CD4-positive, alpha-beta memory T cell (primary cell): Measurements from ENCODE around the gene DDX41. TPM values are rescaled to one million over a fixed set of nuclear protein-coding genes. Genes with fewer than 3 reads are reported as not detected.

Source experiments
- CTCF ChIA-PET: fragments of 350-600 bp; sonication (Branson Sonifier 250); formaldehyde crosslinking; loops from one replicate; lab custom pipeline; 2021; ENCODE audit warnings: inconsistent platforms; ENCODE audit not compliant: partially characterized antibody; lab: Charles Lee
- POLR2A ChIA-PET: fragments of 350-600 bp; sonication (Branson Sonifier 250); formaldehyde crosslinking; loops from one replicate; lab custom pipeline; 2021; ENCODE audit not compliant: partially characterized antibody; lab: Charles Lee
- DNase-seq, 5 donors: peaks; one replicate each; pipeline versions ENCODE4 v3.0.0 to v3.0.0-alpha.2; 2020 to 2022; ENCODE audit warnings: mixed read lengths in 1 of 5
- H3K27ac ChIP-seq: one replicate; pipeline ENCODE4 v1.7.0; 2013; ENCODE audit warnings: low read depth, low read length
- H3K27me3 ChIP-seq: 2 replicates; pipeline ENCODE4 v1.7.0; 2013; ENCODE audit warnings: mild to moderate bottlenecking, low read length, moderate library complexity; ENCODE audit not compliant: insufficient read depth
- H3K36me3 ChIP-seq: 2 replicates; pipeline ENCODE4 v1.7.0; 2013; ENCODE audit warnings: mild to moderate bottlenecking, low read length, moderate library complexity; ENCODE audit not compliant: insufficient read depth
- H3K4me1 ChIP-seq: 2 replicates; pipeline ENCODE4 v1.7.0; 2013; ENCODE audit warnings: mild to moderate bottlenecking, low read length, moderate library complexity; ENCODE audit not compliant: insufficient read depth
- H3K4me3 ChIP-seq, 2 donors: one replicate each; pipeline ENCODE4 v1.7.0; 2013; ENCODE audit warnings: low read length in 2 of 2, mild to moderate bottlenecking in 1 of 2
- H3K9me3 ChIP-seq, 2 donors: one replicate each; pipeline ENCODE4 v1.7.0; 2013; ENCODE audit warnings: low read length in 2 of 2, control low read depth in 1 of 2; ENCODE audit not compliant: control insufficient read depth in 1 of 2
- H3K27ac Mint-ChIP-seq, 7 donors: one replicate each; pipeline ENCODE4 v1.8.0; 2020 to 2021; ENCODE audit warnings: mixed read lengths in 7 of 7, mild to moderate bottlenecking in 6 of 7, inconsistent platforms in 3 of 7, moderate library complexity in 3 of 7
- H3K27me3 Mint-ChIP-seq, 2 donors: one replicate each; pipeline ENCODE4 v1.8.0; 2020 to 2021; ENCODE audit warnings: mixed read lengths in 2 of 2
- H3K36me3 Mint-ChIP-seq, 2 donors: one replicate each; pipeline ENCODE4 v1.8.0; 2020 to 2021; ENCODE audit warnings: mixed read lengths in 2 of 2, inconsistent platforms in 1 of 2, mild to moderate bottlenecking in 1 of 2
- H3K4me1 Mint-ChIP-seq, 4 donors: one replicate each; pipeline ENCODE4 v1.8.0; 2020 to 2021; ENCODE audit warnings: mixed read lengths in 4 of 4, mild to moderate bottlenecking in 1 of 4
- H3K4me3 Mint-ChIP-seq, 8 donors: one replicate each; pipeline ENCODE4 v1.8.0; 2020 to 2021; ENCODE audit warnings: mixed read lengths in 8 of 8, mild to moderate bottlenecking in 7 of 8, moderate library complexity in 6 of 8, inconsistent platforms in 3 of 8
- H3K9me3 Mint-ChIP-seq, 8 donors: one replicate each; pipeline ENCODE4 v1.8.0; 2020 to 2021; ENCODE audit warnings: mixed read lengths in 8 of 8, mild to moderate bottlenecking in 5 of 8, inconsistent platforms in 3 of 8, moderate library complexity in 1 of 8
- intact Hi-C: fragments of 100-400 bp; cut with micrococcal nuclease; formaldehyde crosslinking; loops from one replicate; pipeline ENCODE4 v1.15.1; 2023
- polyA plus RNA-seq, 2 donors: library from polyadenylated mRNA; unstranded; fragments of 300-500 nt; fragmentation: Illumina TruSeq; gene quantifications; one replicate each; pipeline ENCODE4 v1.2.3, GENCODE V29; 2021
- total RNA-seq, 2 experiments: library from RNA; stranded (reverse); gene quantifications; one replicate each; pipeline ENCODE4 v1.2.3, GENCODE V29; 2021

The DDX41 gene
- total and polyA plus RNA-seq, 4 experiments from 2014 or later: 47.6 to 80.3 (median 62.0) TPM

DNA sequence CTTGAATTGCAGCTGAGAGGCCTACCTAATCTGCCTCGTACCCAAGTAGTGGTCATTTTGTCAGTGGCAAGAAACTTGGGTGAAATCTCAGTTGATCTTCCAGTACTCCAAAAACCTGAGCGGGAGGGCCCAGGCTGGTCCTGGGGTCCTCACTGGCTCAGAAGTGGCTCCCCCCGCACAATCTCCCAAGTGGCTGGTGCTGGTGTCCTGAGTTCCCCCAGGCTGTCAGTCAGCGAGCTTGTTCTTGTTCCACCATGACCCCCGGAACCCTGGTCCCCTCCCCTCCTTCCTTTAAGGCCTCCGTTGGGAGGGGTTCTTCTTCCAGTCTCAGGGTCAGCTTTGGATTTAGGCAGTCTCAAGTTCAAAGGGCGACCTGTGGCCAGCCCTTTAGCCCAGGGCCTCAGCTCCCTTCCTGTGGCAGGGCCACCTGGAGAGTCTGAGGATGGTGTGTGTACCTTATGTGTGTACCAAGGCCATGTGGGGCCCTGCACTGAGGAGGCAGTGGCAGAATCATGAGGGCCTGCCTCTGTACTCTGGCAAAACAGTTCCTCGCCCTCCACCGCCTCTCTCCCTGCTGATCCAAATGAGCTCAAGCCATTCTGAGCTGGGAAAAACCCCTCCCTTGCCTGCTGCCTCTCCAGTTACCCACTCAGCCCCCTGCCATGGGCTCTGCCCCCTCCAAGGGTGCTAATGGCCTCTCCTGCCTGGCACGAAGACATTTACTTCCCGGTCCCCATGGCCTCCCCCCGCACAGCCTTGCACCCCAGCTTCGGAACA lies 38.9 kb downstream of the DDX41 start:
- H3K9me3 ChIP-seq: no peaks in the 10 kb centered on the region
- Mint-ChIP-seq H3K27me3 (peaks cover 0 to 5% of the 10 kb centered on the region in 2 donors), H3K27ac (no peak overlapping the region), H3K4me3 (no peak overlapping the region), H3K9me3 (no peaks in the 10 kb centered on the region), H3K4me1 (peaks cover 2 to 33% (median 8%) of the 10 kb centered on the region in 4 donors), H3K36me3 (no peaks in the 10 kb centered on the region)
- H3K4me1 ChIP-seq: no peaks in the 10 kb centered on the region
- no peak overlapping the region for H3K27ac ChIP-seq
- no peak for DNase-seq
- CTCF ChIA-PET: interaction anchor here (0.8 to 1.7 kb wide), 6 partner anchors 15 to 87 kb away, joined by 3 to 5 read pairs (median 4); no protein-coding TSS in a partner anchor
- no peaks in the 10 kb centered on the region for H3K27me3 ChIP-seq
- POLR2A ChIA-PET: interaction anchor here (1.0 kb wide), 1 partner anchor 22 kb away, joined by 3 read pairs; no protein-coding TSS in a partner anchor
- no peak overlapping the region for H3K4me3 ChIP-seq
- H3K36me3 ChIP-seq: no peaks in the 10 kb centered on the region
- intact Hi-C loops: no loop called here

DNA sequence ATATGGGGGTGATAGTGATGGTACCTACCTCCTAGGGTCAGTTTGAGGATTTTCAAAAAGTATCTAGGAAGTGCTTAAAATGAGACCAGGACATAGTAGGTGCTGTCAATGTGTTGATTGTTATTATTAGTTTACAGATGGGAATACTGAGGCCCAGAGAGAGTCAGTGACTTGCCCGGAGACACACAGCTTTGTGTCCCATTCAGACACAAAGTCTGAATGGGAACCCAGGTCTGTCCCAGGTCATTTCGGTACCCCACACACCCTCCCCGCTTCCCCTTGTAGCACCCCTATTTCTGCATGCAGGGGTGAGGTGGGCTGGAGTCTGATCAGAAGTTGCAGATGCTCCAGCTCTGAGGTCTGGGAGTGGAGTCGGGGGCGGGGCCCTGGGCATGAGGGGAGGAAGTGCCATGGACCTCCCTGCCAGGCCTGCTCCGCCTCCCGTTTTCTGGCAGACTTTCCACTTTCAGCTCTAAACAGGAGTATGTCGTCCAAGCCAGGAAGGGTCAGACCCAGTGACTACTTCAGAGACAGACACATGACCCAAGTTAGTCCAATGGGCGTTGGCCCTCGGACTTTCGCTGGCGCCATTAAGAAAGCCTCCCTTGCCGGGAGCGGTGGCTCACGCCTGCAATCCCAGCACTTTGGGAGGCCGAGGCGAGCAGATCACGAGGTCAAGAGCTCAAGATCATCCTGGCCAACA lies 40.1 kb downstream of the DDX41 start:
- CTCF ChIA-PET: interaction anchor here (0.9 to 1.7 kb wide), 5 partner anchors 21 to 167 kb away, joined by 3 to 6 read pairs (median 5); partner anchors contain the start of gene PDLIM7

DNA sequence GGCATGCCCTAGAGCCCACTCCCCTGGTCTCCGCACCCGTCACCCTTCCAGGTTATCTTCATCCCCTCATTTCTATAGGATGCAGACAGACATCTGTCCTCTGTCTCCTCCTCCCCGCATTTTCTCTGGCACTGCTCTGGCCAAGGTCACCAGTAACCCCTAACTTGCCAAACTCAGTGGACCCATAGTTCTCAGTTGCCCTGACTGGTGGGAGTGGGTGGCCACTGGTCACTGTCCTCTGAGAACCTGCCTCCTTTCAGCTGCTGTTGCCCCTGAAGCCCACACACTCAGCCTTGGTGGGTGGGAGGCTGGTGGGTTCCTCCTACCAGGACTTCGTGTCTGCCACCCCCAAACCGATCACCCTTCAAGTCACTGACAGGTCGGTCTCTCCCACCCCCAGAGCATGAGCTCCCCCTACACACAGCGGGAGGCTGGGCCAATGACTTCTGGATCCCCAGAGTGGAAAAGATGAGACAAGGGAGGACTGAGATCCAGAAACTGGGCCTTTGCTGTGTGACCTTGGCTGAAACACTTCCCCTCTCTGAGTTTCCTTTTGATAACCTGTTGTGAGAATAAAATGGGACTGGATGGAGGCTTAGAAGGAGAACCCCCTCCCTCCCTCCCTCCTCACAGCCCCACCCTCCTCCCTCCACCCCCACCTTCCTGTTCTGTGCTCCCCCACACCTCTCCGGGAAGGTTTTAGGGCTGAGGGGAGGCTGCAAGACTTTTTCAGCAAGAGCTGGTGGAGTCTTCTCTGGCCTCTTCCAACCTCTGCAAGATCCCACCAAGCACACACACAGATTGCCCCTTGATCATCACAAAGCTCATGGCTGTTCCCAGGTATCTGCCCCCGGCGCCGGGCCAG lies 41.0 kb downstream of the DDX41 start:
- H3K27ac ChIP-seq: no peak overlapping the region
- peaks cover 2 to 33% (median 12%) of the 10 kb centered on the region in 4 donors for H3K4me1 Mint-ChIP-seq
- POLR2A ChIA-PET: interaction anchor here (0.7 to 1.5 kb wide), 2 partner anchors 11 to 22 kb away, joined by 3 read pairs; partner anchors contain the start of gene PDLIM7
- intact Hi-C loops: loop anchor here (2.0 kb wide), 1 partner anchor 21 kb away; the partner anchor contains the start of gene PDLIM7
- no peaks in the 10 kb centered on the region for H3K36me3 Mint-ChIP-seq
- H3K4me3 ChIP-seq: no peak overlapping the region
- DNase-seq: no peak
- CTCF ChIA-PET: interaction anchor here (0.9 to 2.2 kb wide), 3 partner anchors 22 to 166 kb away, joined by 3 to 9 read pairs (median 6); partner anchors contain the start of gene PDLIM7
- no peaks in the 10 kb centered on the region for H3K9me3 Mint-ChIP-seq
- H3K4me1 ChIP-seq: peaks cover 5% of the 10 kb centered on the region
- peak overlapping the region in 6 of 8 donors; percentile 9 to 76 (median 29) for H3K4me3 Mint-ChIP-seq
- H3K9me3 ChIP-seq: no peaks in the 10 kb centered on the region
- H3K27ac Mint-ChIP-seq: peak overlapping the region in 1 of 7 donors; percentile 42
- H3K27me3 ChIP-seq: peaks cover 3% of the 10 kb centered on the region
- H3K36me3 ChIP-seq: no peaks in the 10 kb centered on the region
- H3K27me3 Mint-ChIP-seq: peaks cover 0 to 5% of the 10 kb centered on the region in 2 donors

More for the DNA sequence above, 40.1 kb downstream of the DDX41 start:
- H3K9me3 ChIP-seq: no peaks in the 10 kb centered on the region
- H3K36me3 ChIP-seq: no peaks in the 10 kb centered on the region
- peaks cover 5% of the 10 kb centered on the region for H3K4me1 ChIP-seq
- no peak overlapping the region for H3K27ac ChIP-seq
- no peaks in the 10 kb centered on the region for H3K9me3 Mint-ChIP-seq
- H3K27ac Mint-ChIP-seq: no peak overlapping the region
- no peak overlapping the region for H3K4me3 ChIP-seq
- peaks cover 2 to 33% (median 12%) of the 10 kb centered on the region in 4 donors for H3K4me1 Mint-ChIP-seq
- DNase-seq: no peak
- H3K27me3 Mint-ChIP-seq: peaks cover 0 to 5% of the 10 kb centered on the region in 2 donors
- no peaks in the 10 kb centered on the region for H3K36me3 Mint-ChIP-seq
- H3K4me3 Mint-ChIP-seq: peak overlapping the region in 2 of 8 donors; percentile 26 to 76
- POLR2A ChIA-PET: interaction anchor here (0.7 to 1.5 kb wide), 2 partner anchors 12 to 21 kb away, joined by 3 read pairs; partner anchors contain the start of gene PDLIM7
- H3K27me3 ChIP-seq: peaks cover 3% of the 10 kb centered on the region
- intact Hi-C loops: no loop called here

DNA sequence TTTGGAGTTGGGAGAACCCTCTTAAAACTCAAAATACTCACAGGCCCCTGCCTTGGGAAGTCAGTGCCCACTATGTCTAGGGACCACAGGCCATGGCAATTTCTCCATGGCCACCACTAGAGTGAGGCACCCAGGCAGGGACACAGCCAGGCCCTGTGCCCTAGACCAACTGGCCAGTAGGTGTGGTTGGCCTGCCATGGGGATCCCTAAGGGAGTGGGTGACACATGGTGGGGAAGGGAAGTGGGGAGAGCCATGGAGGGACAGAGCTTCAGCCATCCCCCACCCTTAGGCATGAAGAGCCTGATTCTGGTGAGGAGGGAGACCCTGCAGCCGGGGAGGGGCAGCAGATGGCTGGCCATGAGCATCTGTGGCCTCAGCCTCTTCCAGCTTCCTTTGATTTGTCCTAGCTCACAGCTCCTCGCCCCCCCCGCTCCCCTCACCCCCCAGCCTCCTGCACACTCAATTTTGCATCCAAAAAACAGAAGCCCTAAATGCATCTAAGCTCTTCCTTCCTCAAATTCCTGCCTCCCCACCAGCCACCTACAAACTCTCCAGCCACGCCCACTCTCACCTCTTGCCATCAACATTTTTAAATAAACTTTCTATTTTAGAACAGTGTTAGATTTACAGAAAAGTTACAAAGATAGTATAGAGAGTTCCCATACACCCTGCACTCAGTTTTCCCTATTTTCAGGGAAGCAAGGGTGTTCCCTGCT lies 41.8 kb downstream of the DDX41 start:
- intact Hi-C loops: loop anchor here (2.0 kb wide), 1 partner anchor 22 kb away; the partner anchor contains the start of gene PDLIM7
- peaks cover 5% of the 10 kb centered on the region for H3K4me1 ChIP-seq
- Mint-ChIP-seq H3K4me1 (peaks cover 2 to 33% (median 12%) of the 10 kb centered on the region in 4 donors), H3K27ac (peak overlapping the region in 3 of 7 donors; percentile 4 to 65 (median 17)), H3K9me3 (no peaks in the 10 kb centered on the region), H3K27me3 (peaks cover 0 to 5% of the 10 kb centered on the region in 2 donors), H3K36me3 (no peaks in the 10 kb centered on the region), H3K4me3 (peak overlapping the region in 5 of 8 donors; percentile 62 to 84 (median 74))
- ChIA-PET POLR2A (no interaction called here), CTCF (interaction anchor here (1.1 to 2.2 kb wide), 2 partner anchors 20 to 26 kb away, joined by 3 to 9 read pairs; no protein-coding TSS in a partner anchor)
- H3K9me3 ChIP-seq: no peaks in the 10 kb centered on the region
- H3K4me3 ChIP-seq: no peak overlapping the region
- no peak for DNase-seq
- peaks cover 3% of the 10 kb centered on the region for H3K27me3 ChIP-seq
- H3K27ac ChIP-seq: no peak overlapping the region
- H3K36me3 ChIP-seq: no peaks in the 10 kb centered on the region

DNA sequence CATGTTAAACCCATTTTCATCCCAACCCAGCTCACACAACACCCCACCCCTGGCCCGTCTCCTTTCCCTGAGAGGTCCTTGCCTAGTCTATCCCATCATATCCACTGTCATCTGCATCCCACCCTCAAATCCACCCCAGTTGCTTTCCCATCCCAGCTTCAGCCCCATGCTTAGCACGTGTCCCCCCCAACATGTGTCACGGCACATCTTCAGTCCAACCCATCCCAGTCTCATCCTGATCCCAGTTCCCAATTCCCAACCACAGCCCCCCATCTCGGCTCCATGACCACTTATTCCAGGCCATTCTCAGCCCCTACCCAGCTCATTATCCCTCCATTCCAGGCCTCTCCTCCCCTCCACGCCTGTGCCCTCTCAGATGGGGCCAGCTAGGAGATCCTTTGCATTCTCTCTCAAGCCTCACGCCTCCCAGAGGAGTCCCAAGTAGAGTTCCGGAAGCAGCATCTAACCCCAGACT lies 42.7 kb downstream of the DDX41 start:
- Mint-ChIP-seq H3K27ac (peak overlapping the region in 3 of 7 donors; percentile 17 to 65 (median 60)), H3K9me3 (no peaks in the 10 kb centered on the region), H3K4me3 (peak overlapping the region; percentile 62 to 84 (median 74)), H3K27me3 (peaks cover 0 to 5% of the 10 kb centered on the region in 2 donors), H3K36me3 (no peaks in the 10 kb centered on the region), H3K4me1 (peaks cover 2 to 28% (median 11%) of the 10 kb centered on the region in 4 donors)
- peaks cover 3% of the 10 kb centered on the region for H3K27me3 ChIP-seq
- ChIA-PET POLR2A (no interaction called here), CTCF (interaction anchor here (1.1 to 2.2 kb wide), 3 partner anchors 19 to 83 kb away, joined by 3 to 9 read pairs (median 3); no protein-coding TSS in a partner anchor)
- no peak overlapping the region for H3K4me3 ChIP-seq
- no peaks in the 10 kb centered on the region for H3K9me3 ChIP-seq
- DNase-seq: no peak
- H3K27ac ChIP-seq: no peak overlapping the region
- peaks cover 5% of the 10 kb centered on the region for H3K4me1 ChIP-seq
- intact Hi-C loops: loop anchor here (2.0 kb wide), 1 partner anchor 23 kb away; the partner anchor contains the start of gene PDLIM7
- H3K36me3 ChIP-seq: no peaks in the 10 kb centered on the region
